ENCODE data around the gene ZNF441.

DNA sequence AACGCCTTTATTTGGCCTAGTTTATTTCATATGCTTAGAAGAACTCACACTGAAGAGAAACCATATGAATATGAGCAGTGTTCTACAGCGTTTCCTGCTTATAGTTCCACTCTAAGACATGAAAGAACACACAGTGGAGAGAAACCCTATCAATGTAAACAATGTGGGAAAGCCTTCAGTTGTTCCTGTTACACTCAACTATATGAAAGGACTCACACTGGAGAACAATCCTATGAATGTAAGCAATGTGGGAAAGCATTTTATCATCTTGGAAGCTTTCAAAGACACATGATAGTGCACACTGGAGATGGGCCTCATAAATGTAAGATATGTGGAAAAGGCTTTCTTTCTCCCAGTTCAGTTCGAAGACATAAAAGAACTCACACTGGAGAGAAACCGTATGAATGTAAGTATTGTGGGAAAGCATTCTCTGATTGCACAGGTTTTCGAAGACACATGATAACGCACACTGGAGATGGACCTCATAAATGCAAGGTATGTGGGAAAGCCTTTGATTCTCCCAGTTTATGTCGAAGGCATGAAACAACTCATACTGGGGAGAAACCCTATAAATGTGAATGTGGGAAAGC lies 13.7 kb downstream of the ZNF441 start:
- TF ChIP-seq POLR2A (IDR thresholded peaks at IDR 0.05): no peak
- TF ChIP-seq, protein P1, sequence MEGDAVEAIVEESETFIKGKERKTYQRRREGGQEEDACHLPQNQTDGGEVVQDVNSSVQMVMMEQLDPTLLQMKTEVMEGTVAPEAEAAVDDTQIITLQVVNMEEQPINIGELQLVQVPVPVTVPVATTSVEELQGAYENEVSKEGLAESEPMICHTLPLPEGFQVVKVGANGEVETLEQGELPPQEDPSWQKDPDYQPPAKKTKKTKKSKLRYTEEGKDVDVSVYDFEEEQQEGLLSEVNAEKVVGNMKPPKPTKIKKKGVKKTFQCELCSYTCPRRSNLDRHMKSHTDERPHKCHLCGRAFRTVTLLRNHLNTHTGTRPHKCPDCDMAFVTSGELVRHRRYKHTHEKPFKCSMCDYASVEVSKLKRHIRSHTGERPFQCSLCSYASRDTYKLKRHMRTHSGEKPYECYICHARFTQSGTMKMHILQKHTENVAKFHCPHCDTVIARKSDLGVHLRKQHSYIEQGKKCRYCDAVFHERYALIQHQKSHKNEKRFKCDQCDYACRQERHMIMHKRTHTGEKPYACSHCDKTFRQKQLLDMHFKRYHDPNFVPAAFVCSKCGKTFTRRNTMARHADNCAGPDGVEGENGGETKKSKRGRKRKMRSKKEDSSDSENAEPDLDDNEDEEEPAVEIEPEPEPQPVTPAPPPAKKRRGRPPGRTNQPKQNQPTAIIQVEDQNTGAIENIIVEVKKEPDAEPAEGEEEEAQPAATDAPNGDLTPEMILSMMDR (IDR thresholded peaks at IDR 0.05 in 8 of 11, conservative IDR thresholded peaks at IDR 0.05 in 3 of 11): no peak
